Spleen (tissue), 11 donors: ENCODE data around the gene CACNA1H. TPM values are rescaled to one million over a fixed set of nuclear protein-coding genes. Genes with fewer than 3 reads are reported as not detected.
A peak's percentile ranks its signal among the peaks of the same experiment; 100 is the strongest.
"Not testable (repeated sequence)": the region's sequence is repeated elsewhere in the genome, so short reads cannot be mapped to it uniquely, and the experiment has no call there.

ENCODE experiments used
- DNase-seq: peaks from one replicate; pipeline ENCODE4 v3.0.0-alpha.2; 2020
- H3K27ac ChIP-seq, 8 donors: fragments of 200-600 bp; sonication (generic) in 7 of 8; 1 replicate in 4 of 8; 2 replicates in 4 of 8; pipeline versions ENCODE4 v1.5.0 to v1.8.0; 2016 to 2021; ENCODE audit warnings: inconsistent platforms in 4 of 8, mild to moderate bottlenecking in 4 of 8, moderate library complexity in 1 of 8
- H3K27me3 ChIP-seq, 7 donors: fragments of 200-600 bp; sonication (generic) in 6 of 7; replicated peaks in 1 of 7; 1 replicate in 4 of 7; 2 replicates in 3 of 7; pipeline versions ENCODE4 v1.5.0 to v1.8.0; 2016 to 2021; ENCODE audit warnings: inconsistent platforms in 3 of 7, mild to moderate bottlenecking in 1 of 7
- H3K36me3 ChIP-seq, 6 donors: fragments of 200-600 bp; sonication (generic) in 5 of 6; 1 replicate in 4 of 6; 2 replicates in 2 of 6; pipeline versions ENCODE4 v1.5.0 to v1.8.0; 2016 to 2021; ENCODE audit warnings: inconsistent platforms in 2 of 6
- H3K4me1 ChIP-seq, 6 donors: fragments of 200-600 bp; sonication (generic) in 5 of 6; 1 replicate in 3 of 6; 2 replicates in 3 of 6; pipeline versions ENCODE4 v1.5.0 to v1.8.0; 2016 to 2021; ENCODE audit warnings: inconsistent platforms in 3 of 6
- H3K4me3 ChIP-seq, 8 donors: fragments of 200-600 bp; sonication (generic) in 7 of 8; 1 replicate in 4 of 8; 2 replicates in 4 of 8; pipeline versions ENCODE4 v1.5.0 to v1.8.0; 2016 to 2021; ENCODE audit warnings: inconsistent platforms in 4 of 8, mild to moderate bottlenecking in 4 of 8, moderate library complexity in 2 of 8
- H3K9me3 ChIP-seq, 8 donors: fragments of 200-600 bp; sonication (generic) in 7 of 8; 1 replicate in 4 of 8; 2 replicates in 4 of 8; pipeline versions ENCODE4 v1.5.0 to v1.8.0; 2016 to 2021; ENCODE audit warnings: inconsistent platforms in 4 of 8
- POLR2A ChIP-seq, 3 donors: fragments of 450-650 bp; IDR thresholded peaks; one replicate each; pipeline ENCODE4 v1.5.1; 2017; ENCODE audit warnings: antibody characterized with exemption in 3 of 3, mild to moderate bottlenecking in 1 of 3
- POLR2AphosphoS5 ChIP-seq, 3 donors: sonication (generic); formaldehyde crosslinking; IDR thresholded peaks; one replicate each; pipeline ENCODE4 v1.5.1; 2017; ENCODE audit warnings: antibody characterized with exemption in 3 of 3
- WGBS, 5 donors: extraction: QIAGEN DNeasy Blood & Tissue Kit in 3 of 5; methylation state at CpG; one replicate each; pipeline versions ENCODE4 v1.1.5 to v1.1.7; 2013 to 2018; 5-methylcytosine and 5-hydroxymethylcytosine counted together
- intact Hi-C: fragments of 100-400 bp; cut with DNase I; formaldehyde crosslinking; loops from one replicate; pipeline ENCODE4 v1.15.0; 2023; ENCODE audit warnings: low total_unique reads
- polyA plus RNA-seq, 3 donors: library from polyadenylated mRNA; stranded (reverse); fragments of 200-250 nt; gene quantifications; one replicate each; pipeline ENCODE4 v1.2.1, GENCODE V29; 2013
- total RNA-seq, 7 donors: library from RNA; depleted of rRNA in 3 of 7; stranded (reverse); fragments of >200 nt in 3 of 7; fragmentation: NEBNext Ultra II Directional in 4 of 7; extraction: Animal tissue kit (Norgen Biotek cat#: 25700) in 4 of 7; gene quantifications; one replicate each; pipeline versions ENCODE4 v1.1.0 to v1.2.1, GENCODE V29; 2016 to 2021
- TF ChIP-seq, protein P1 (sequence below), 11 experiments: fragments of 200-600 bp in 7 of 11; fragments of 450-650 bp in 4 of 11; sonication (generic) in 4 of 11; IDR thresholded peaks in 8 of 11; conservative IDR thresholded peaks in 3 of 11; 1 replicate in 7 of 11; 2 replicates in 4 of 11; pipeline versions ENCODE4 v1.4.0 to v1.8.0; 2016 to 2021; ENCODE audit warnings: antibody characterized with exemption in 11 of 11, inconsistent platforms in 4 of 11, mild to moderate bottlenecking in 1 of 11
- donor health status: healthy with polysubstance abuse.
- donor health status: DM: no; HTN: no; CAD: no; lungs with moderate emphysema.
- donor health status: DM: no; HTN: no; CAD: no.
- donor health status: Bipolar disorder and iron deficiency.
- donor health status: healthy.
- donor health status: DM: no; HTN: no; CAD: no.
- donor health status: DM: yes; HTN: yes; CAD: no.

The CACNA1H gene
- total and polyA plus RNA-seq, 10 donors = 0.33 to 2.1 (median 0.70) TPM

DNA sequence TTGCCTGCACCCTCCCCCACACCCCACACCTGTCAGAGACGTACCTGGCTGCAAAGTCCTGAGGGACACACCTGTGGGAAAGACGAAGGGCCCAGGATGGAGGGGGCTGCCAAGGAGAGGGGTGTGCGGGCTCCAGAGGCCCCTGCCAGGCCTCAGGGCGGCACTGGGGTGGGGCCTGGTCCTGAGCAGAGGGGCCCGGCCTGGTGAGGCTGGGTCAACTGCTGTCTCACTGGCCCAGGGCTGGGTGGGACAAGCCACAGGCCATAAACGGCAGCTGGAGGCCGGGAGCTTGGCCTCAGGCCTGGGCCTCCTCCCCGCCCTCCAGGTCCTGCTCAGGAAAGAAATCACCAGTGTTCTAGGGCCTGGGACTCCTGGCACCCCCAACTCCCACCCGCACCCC is 71.7 kb downstream of the CACNA1H start:
- Histone ChIP-seq H3K27me3 (peaks cover 0 to 38% (median 0%) of the 10 kb centered on the region in 7 donors), H3K27ac (no peak overlapping the region), H3K9me3 (no peaks in the 10 kb centered on the region), H3K4me3 (no peak overlapping the region), H3K36me3 (no peaks in the 10 kb centered on the region), H3K4me1 (no peaks in the 10 kb centered on the region)
- intact Hi-C loops = no loop called here
- no peak for DNase-seq
- WGBS, 5 donors = 78 to 84% (median 80%) methylated on average over 3 to 9 of the region's 9 CpGs
- TF ChIP-seq, protein P1, sequence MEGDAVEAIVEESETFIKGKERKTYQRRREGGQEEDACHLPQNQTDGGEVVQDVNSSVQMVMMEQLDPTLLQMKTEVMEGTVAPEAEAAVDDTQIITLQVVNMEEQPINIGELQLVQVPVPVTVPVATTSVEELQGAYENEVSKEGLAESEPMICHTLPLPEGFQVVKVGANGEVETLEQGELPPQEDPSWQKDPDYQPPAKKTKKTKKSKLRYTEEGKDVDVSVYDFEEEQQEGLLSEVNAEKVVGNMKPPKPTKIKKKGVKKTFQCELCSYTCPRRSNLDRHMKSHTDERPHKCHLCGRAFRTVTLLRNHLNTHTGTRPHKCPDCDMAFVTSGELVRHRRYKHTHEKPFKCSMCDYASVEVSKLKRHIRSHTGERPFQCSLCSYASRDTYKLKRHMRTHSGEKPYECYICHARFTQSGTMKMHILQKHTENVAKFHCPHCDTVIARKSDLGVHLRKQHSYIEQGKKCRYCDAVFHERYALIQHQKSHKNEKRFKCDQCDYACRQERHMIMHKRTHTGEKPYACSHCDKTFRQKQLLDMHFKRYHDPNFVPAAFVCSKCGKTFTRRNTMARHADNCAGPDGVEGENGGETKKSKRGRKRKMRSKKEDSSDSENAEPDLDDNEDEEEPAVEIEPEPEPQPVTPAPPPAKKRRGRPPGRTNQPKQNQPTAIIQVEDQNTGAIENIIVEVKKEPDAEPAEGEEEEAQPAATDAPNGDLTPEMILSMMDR (IDR thresholded peaks at IDR 0.05 in 8 of 11, conservative IDR thresholded peaks at IDR 0.05 in 3 of 11) = no peak
- TF ChIP-seq POLR2AphosphoS5 (IDR thresholded peaks at IDR 0.05) (no peak), POLR2A (IDR thresholded peaks at IDR 0.05) (no peak)

GRCh38 chr16:1225051-1225451 is 72.1 kb downstream of the CACNA1H start, which contains the start of gene TPSG1:
Gene TPSG1, minus strand, starts transcription at chr16:1225268. Its CDS starts 16 bp downstream, at chr16:1225252.
- WGBS, 5 donors = 65 to 85% (median 76%) methylated on average over 9 to 10 of the region's 10 CpGs
- no peak for DNase-seq
- Histone ChIP-seq H3K27me3 (peaks cover 0 to 35% (median 0%) of the 10 kb centered on the region in 7 donors), H3K9me3 (no peaks in the 10 kb centered on the region), H3K4me1 (no peaks in the 10 kb centered on the region), H3K4me3 (no peak within 1 kb of the TSS), H3K36me3 (no peaks in the 10 kb centered on the region), H3K27ac (no peak within 1 kb of the TSS)
- intact Hi-C loops = no loop called here
- TF ChIP-seq, protein P1 (IDR thresholded peaks at IDR 0.05 in 8 of 11, conservative IDR thresholded peaks at IDR 0.05 in 3 of 11) = no peak
- TF ChIP-seq POLR2AphosphoS5 (IDR thresholded peaks at IDR 0.05) (no peak), POLR2A (IDR thresholded peaks at IDR 0.05) (no peak)

DNA sequence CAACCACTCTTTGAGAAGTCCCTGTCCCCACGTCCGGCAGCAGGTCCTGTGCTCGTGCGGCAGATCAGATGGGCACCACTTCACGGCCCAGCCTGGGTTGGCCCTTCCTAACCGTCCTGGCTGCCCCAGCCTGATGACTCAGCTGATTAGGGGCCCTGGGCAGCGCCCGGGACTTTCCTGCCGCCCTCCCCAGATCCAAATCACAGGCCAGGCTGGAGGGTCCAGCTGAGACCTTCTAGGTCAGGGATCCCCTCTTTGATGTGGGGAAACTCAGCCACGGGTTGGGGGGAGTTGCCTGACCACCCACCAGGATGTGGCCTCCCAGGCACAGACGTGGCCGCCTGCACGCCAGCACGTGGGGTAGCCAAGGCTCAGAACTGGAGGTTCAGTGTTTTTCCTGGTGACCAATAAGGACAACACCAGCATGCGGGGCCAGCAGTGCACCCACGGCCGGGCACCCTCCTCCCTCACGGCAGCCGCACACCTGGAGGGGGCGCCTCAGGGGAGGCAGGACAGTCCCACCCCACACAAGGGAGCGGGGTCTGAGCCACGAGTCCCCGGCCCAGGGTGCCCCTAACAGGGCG is 72.9 kb downstream of the CACNA1H start:
- intact Hi-C loops = not testable (repeated sequence)

DNA sequence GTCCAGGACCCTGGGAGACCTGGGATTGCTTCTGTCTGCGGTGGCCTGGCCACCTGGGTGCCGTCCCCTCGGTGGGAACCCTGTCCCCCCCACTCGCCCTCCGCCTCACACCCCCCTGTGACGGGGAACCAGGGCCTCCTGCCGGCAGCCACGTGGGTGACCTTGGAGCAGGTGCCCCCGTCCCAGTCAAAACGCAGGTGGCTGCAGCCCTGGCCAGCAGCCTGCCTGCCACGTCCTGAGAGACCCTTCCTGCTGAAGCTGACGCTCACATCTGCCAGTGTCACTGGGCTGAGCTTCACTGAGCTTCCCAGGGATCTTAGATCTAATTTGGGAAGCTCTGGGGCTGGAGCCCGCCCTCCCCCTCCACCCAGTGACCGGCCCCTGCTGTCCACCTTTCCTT is 73.8 kb downstream of the CACNA1H start:
- WGBS, 5 donors = 25 to 65% (median 58%) methylated on average over 2 to 14 of the region's 14 CpGs
- intact Hi-C loops = not testable (repeated sequence)

More for the DNA sequence above, 72.9 kb downstream of the CACNA1H start:
- H3K36me3 ChIP-seq, H3K9me3 ChIP-seq, H3K27ac ChIP-seq, H3K4me1 ChIP-seq, H3K4me3 ChIP-seq, DNase-seq: not testable (repeated sequence)
- H3K27me3 ChIP-seq = peaks cover 0 to 28% (median 0%) of the 10 kb centered on the region in 7 donors
- 55 to 68% (median 59%) methylated on average over 9 to 24 of the region's 24 CpGs for WGBS, 5 donors

GRCh38 chr16:1228227-1228626 is 75.3 kb downstream of the CACNA1H start:
- H3K4me1 ChIP-seq, H3K9me3 ChIP-seq, H3K4me3 ChIP-seq, H3K36me3 ChIP-seq, H3K27ac ChIP-seq, intact Hi-C loops: not testable (repeated sequence)
- 72 to 80% (median 76%) methylated on average over 5 to 7 of the region's 7 CpGs for WGBS, 5 donors
- peak; percentile 63 for DNase-seq
- H3K27me3 ChIP-seq = peaks cover 0 to 17% (median 0%) of the 10 kb centered on the region in 7 donors

More for the DNA sequence above, 73.8 kb downstream of the CACNA1H start:
- DNase-seq, H3K36me3 ChIP-seq, H3K9me3 ChIP-seq, H3K27ac ChIP-seq, H3K4me3 ChIP-seq, H3K4me1 ChIP-seq: not testable (repeated sequence)
- peaks cover 0 to 24% (median 0%) of the 10 kb centered on the region in 7 donors for H3K27me3 ChIP-seq

DNA sequence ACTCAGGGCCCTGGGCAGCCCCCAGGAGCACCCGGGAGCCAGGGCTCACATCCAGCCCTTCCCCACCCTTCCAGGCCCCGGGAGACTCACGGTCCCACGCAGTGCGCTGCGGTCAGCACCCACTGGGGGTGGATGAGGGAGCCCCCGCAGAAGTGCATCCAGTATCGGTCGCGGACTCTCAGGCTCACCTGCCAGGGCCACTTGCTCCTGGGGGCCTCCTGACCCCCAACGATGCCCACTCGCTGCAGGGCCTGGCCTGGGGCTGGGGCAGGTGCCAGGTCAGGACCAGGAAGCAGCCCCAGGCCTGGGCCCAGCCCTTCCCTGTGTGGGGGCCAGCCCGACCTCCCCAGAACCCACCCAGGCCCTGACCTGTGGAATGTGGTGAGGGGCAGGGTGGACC is 76.6 kb downstream of the CACNA1H start:
- H3K4me3 ChIP-seq, intact Hi-C loops, H3K9me3 ChIP-seq, H3K27ac ChIP-seq, H3K4me1 ChIP-seq, H3K36me3 ChIP-seq: not testable (repeated sequence)
- 86 to 93% (median 91%) methylated on average over 6 to 12 of the region's 13 CpGs; no CpG with 5 or more reads in 2 of the 5 donors for WGBS, 5 donors
- peaks cover 0 to 15% (median 0%) of the 10 kb centered on the region in 7 donors for H3K27me3 ChIP-seq
- DNase-seq = peak; percentile 25

GRCh38 chr16:1230084-1230470 is 77.2 kb downstream of the CACNA1H start, which contains the start of gene TPSB2:
Gene TPSB2, minus strand, starts transcription at chr16:1230184. Its CDS starts 233 bp downstream, at chr16:1229951.
- 58 to 80% (median 80%) methylated on average over 1 to 6 of the region's 11 CpGs; no CpG with 5 or more reads in 2 of the 5 donors for WGBS, 5 donors
- DNase-seq, intact Hi-C loops, H3K4me1 ChIP-seq, H3K27ac ChIP-seq, H3K4me3 ChIP-seq, H3K36me3 ChIP-seq, H3K9me3 ChIP-seq: not testable (repeated sequence)
- peaks cover 0 to 12% (median 0%) of the 10 kb centered on the region in 7 donors for H3K27me3 ChIP-seq

DNA sequence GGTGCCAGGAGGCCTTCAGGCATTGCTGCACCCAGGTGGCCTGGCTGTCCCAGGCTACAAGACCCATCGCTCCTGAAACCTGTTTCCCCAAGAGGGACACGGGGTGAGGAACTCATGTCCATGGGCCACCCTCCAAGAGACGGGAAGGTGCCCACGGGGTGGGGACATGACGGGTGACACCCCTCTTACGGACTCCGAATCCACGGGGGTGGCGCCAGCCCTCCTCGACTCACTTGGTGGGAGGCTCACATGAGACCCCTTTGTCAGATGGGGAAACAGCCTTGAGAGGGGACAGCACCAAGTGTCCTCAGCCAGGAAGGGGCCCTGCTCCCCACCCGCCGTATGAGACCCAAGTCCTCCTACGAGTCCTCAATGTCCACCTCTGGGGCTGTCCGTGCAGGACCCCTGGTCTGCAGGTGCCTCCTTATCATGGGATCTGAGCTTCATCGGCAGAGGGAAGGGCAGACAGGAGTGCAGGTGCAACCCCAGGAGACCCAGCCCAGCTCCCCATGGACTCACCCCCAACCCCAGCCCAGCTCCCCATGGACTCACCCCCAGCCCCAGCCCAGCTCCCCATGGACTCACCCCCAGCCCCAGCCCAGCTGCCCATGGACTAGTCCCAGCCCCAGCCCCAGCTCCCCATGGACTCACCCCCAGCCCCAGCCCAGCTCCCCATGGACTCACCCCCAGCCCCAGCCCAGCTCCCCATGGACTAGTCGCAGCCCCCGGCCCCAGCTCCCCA is 77.7 kb downstream of the CACNA1H start:
- H3K4me1 ChIP-seq, H3K27ac ChIP-seq, H3K36me3 ChIP-seq, H3K27me3 ChIP-seq, H3K4me3 ChIP-seq, intact Hi-C loops, H3K9me3 ChIP-seq: not testable (repeated sequence)
- DNase-seq = peak; percentile 46
- 79 to 88% (median 79%) methylated on average over 2 to 17 of the region's 17 CpGs for WGBS, 5 donors
